ENCODE data around the gene TNFRSF25.

The TNFRSF25 gene

DNA sequence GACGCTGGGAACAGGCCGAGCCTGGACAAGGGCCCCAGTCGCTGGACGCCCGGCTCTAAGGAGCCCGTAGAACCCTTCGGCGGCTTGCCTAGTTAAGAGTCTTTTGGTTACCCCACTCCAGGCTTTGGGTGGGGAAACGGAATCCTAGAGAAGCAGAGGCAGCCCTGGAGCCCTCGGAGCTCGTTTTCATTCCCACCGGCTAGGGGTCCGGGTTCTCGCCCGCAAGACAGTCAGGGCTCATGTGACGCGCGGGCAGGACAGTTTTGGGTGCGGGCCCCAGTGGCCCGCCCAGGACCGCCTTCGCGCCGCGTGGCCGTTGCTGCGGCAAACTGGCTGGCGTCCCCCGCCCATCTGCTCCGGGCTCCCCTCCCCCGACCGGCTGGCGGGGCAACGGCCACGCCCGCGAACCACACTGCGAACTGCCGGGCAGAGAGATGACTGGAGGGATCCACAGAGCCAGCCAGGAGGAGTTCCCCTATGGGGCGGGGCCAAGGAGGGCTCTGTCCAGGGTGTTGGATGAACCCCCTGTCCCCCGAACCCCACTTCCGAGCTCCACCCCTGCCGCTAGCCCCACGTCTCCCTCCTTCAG, 45.4 kb downstream of the TNFRSF25 start:
- Histone ChIP-seq H3K4me3 (ENCODE audit: low read length) (no peak overlapping the region), H3K4me1 (ENCODE audit: low read length) (no peaks in the 10 kb centered on the region), H3K36me3 (replicated peaks; ENCODE audit: low read depth, low read length) (no peaks in the 10 kb centered on the region), H3K9me3 (ENCODE audit: insufficient read depth, low read length) (no peaks in the 10 kb centered on the region), H3K79me2 (ENCODE audit: low read length) (no peaks in the 10 kb centered on the region), H3K9ac (ENCODE audit: low read length) (no peak overlapping the region), H2AFZ (ENCODE audit: low read depth, low read length) (no peak overlapping the region), H3K27me3 (ENCODE audit: low read depth, low read length) (no peaks in the 10 kb centered on the region), H3K27ac (ENCODE audit: low read length) (no peak overlapping the region), H3K4me2 (ENCODE audit: low read length) (no peak overlapping the region), H4K20me1 (ENCODE audit: insufficient read depth, low read length) (no peaks in the 10 kb centered on the region)
- TF ChIP-seq, protein P1, sequence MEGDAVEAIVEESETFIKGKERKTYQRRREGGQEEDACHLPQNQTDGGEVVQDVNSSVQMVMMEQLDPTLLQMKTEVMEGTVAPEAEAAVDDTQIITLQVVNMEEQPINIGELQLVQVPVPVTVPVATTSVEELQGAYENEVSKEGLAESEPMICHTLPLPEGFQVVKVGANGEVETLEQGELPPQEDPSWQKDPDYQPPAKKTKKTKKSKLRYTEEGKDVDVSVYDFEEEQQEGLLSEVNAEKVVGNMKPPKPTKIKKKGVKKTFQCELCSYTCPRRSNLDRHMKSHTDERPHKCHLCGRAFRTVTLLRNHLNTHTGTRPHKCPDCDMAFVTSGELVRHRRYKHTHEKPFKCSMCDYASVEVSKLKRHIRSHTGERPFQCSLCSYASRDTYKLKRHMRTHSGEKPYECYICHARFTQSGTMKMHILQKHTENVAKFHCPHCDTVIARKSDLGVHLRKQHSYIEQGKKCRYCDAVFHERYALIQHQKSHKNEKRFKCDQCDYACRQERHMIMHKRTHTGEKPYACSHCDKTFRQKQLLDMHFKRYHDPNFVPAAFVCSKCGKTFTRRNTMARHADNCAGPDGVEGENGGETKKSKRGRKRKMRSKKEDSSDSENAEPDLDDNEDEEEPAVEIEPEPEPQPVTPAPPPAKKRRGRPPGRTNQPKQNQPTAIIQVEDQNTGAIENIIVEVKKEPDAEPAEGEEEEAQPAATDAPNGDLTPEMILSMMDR (IDR thresholded peaks at IDR 0.05; ENCODE audit: low read depth, low read length): no peak
- TF ChIP-seq EZH2phosphoT487 (IDR thresholded peaks at IDR 0.05; ENCODE audit: low read depth): no peak

DNA sequence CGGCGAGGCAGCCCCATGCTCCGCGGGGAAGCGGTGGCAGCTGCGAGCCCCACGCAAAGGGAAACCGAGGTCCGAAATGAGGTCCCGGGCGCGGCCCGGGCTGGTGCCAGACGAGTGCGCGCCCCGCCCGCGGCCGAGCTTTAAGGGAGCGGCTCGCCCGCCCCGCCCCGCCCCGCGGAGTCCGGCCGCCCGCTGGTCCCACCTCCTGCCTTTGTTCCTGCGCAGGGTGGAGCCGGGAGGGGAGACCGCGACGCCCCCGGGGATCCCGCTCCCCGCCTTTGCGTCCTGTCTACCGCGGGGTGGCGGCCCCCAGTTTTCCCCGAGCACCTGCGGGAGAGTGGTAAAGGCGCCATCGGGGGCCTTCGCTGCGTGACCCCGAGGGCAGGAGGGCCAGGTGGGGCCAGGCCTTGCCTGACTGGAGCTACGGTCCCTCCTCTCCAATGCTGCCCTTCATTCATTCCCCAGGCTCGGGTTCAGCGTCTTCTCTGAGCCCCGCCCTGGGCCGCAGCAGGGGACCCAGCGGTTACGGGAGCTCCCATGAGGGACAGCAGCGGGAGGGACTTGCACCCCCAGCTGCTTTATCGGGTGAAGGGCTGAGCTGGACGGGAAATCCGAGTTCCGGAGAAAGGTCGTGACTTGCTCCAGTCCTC, 46.0 kb downstream of the TNFRSF25 start, which contains the start of gene HES2:
TSS of gene HES2 (minus strand) at position 116 of the 650 bp plus-strand sequence. CDS start at position 17, 99 bp downstream.
- no peaks in the 10 kb centered on the region for H3K79me2 ChIP-seq (ENCODE audit: low read length)
- H3K4me2 ChIP-seq (ENCODE audit: low read length): no peak within 1 kb of the TSS
- H4K20me1 ChIP-seq (ENCODE audit: insufficient read depth, low read length): no peaks in the 10 kb centered on the region
- H3K36me3 ChIP-seq (replicated peaks; ENCODE audit: low read depth, low read length): no peaks in the 10 kb centered on the region
- H2AFZ ChIP-seq (ENCODE audit: low read depth, low read length): no peak within 1 kb of the TSS
- H3K4me1 ChIP-seq (ENCODE audit: low read length): no peaks in the 10 kb centered on the region
- no peaks in the 10 kb centered on the region for H3K27me3 ChIP-seq (ENCODE audit: low read depth, low read length)
- no peaks in the 10 kb centered on the region for H3K9me3 ChIP-seq (ENCODE audit: insufficient read depth, low read length)
- no peak within 1 kb of the TSS for H3K4me3 ChIP-seq (ENCODE audit: low read length)
- TF ChIP-seq EZH2phosphoT487 (IDR thresholded peaks at IDR 0.05; ENCODE audit: low read depth): no peak
- TF ChIP-seq, protein P1 (IDR thresholded peaks at IDR 0.05; ENCODE audit: low read depth, low read length): no peak
- H3K27ac ChIP-seq (ENCODE audit: low read length): no peak within 1 kb of the TSS
- no peak within 1 kb of the TSS for H3K9ac ChIP-seq (ENCODE audit: low read length)

DNA sequence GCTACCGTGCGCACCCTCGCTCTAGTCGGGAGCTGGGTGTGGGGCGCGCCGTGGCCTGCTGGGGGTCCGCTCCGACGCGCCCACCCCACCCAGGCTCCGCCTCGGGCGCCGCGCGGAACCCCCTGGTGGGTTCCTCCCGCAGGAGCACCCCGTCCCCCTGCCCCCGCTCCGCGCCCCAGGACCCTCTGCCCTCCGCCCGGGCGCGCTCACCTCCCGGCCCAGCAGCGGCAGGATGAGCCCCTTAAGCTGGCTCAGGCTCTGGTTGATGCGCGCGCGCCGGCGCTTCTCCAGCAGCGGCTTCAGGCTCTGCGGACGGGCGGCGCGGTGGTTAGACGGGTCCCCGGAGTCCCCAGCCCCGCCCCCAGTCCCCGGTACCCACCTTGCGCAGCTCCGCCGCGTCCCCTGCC, 46.6 kb downstream of the TNFRSF25 start:
- H3K27ac ChIP-seq (ENCODE audit: low read length): no peak overlapping the region
- H3K4me3 ChIP-seq (ENCODE audit: low read length): no peak overlapping the region
- H4K20me1 ChIP-seq (ENCODE audit: insufficient read depth, low read length): no peaks in the 10 kb centered on the region
- no peaks in the 10 kb centered on the region for H3K36me3 ChIP-seq (replicated peaks; ENCODE audit: low read depth, low read length)
- peaks cover 4% of the 10 kb centered on the region; the same call in 1 of the 2 replicates for H3K4me1 ChIP-seq (ENCODE audit: low read length)
- H3K79me2 ChIP-seq (ENCODE audit: low read length): no peaks in the 10 kb centered on the region
- no peak overlapping the region for H2AFZ ChIP-seq (ENCODE audit: low read depth, low read length)
- H3K4me2 ChIP-seq (ENCODE audit: low read length): no peak overlapping the region
- no peak overlapping the region for H3K9ac ChIP-seq (ENCODE audit: low read length)
- no peaks in the 10 kb centered on the region for H3K9me3 ChIP-seq (ENCODE audit: insufficient read depth, low read length)
- H3K27me3 ChIP-seq (ENCODE audit: low read depth, low read length): no peaks in the 10 kb centered on the region
- TF ChIP-seq, protein P1 (IDR thresholded peaks at IDR 0.05; ENCODE audit: low read depth, low read length): no peak
- TF ChIP-seq EZH2phosphoT487 (IDR thresholded peaks at IDR 0.05; ENCODE audit: low read depth): no peak

DNA sequence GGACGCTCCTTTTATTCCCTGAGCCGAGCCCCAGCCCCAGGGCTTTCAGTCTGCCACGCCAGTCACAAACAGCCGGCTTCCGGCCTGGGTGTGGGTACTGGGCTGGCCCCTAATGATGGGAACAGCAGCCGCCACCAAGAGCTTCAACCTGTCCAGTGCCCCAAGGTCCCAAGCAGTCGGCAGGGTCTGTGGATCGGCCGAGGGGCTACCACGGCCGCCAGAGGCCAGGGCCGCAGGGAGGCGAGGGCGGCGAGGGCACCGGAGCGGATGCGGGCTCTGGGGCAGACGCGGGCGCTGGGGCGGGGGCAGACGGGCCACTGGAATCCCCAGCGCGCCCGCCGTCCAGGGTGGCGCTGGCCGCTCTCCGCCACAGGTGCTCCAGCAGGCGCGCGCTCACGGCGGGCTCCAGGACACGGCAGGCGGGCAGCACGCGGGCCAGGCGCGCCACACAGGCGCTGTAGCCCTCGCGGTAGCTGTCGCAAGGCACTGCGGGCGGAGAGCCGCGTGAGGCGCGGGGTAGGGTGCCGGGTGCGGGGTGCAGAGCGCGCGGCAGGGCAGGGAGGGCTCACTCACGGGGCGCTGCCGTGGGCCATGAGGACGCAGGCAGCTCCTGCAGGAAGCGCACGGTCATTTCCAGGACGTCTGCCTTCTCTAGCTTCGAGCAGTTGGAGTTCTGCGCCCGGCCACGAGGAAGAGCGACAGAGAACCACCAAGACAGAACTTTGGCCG, 47.1 kb downstream of the TNFRSF25 start:
- no peak overlapping the region for H3K27ac ChIP-seq (ENCODE audit: low read length)
- H3K4me2 ChIP-seq (ENCODE audit: low read length): no peak overlapping the region
- no peaks in the 10 kb centered on the region for H4K20me1 ChIP-seq (ENCODE audit: insufficient read depth, low read length)
- no peak overlapping the region for H3K9ac ChIP-seq (ENCODE audit: low read length)
- peaks cover 5% of the 10 kb centered on the region; the same call in 1 of the 2 replicates for H3K4me1 ChIP-seq (ENCODE audit: low read length)
- H3K9me3 ChIP-seq (ENCODE audit: insufficient read depth, low read length): no peaks in the 10 kb centered on the region
- no peak overlapping the region for H3K4me3 ChIP-seq (ENCODE audit: low read length)
- H3K79me2 ChIP-seq (ENCODE audit: low read length): no peaks in the 10 kb centered on the region
- no peaks in the 10 kb centered on the region for H3K27me3 ChIP-seq (ENCODE audit: low read depth, low read length)
- TF ChIP-seq, protein P1 (IDR thresholded peaks at IDR 0.05; ENCODE audit: low read depth, low read length): no peak
- TF ChIP-seq EZH2phosphoT487 (IDR thresholded peaks at IDR 0.05; ENCODE audit: low read depth): no peak
- H2AFZ ChIP-seq (ENCODE audit: low read depth, low read length): no peak overlapping the region
- H3K36me3 ChIP-seq (replicated peaks; ENCODE audit: low read depth, low read length): no peaks in the 10 kb centered on the region

Data from OCI-LY3 (cell line).